Fibroblast of skin of left biceps (primary cell): ENCODE results near the gene C9orf40.

Source experiments
- DNase-seq, 2 experiments: peaks; one replicate each; pipeline ENCODE4 v3.0.0-alpha.2; 2013; ENCODE audit warnings: low read depth in 2 of 2

Gene C9orf40

GRCh38 chr9:74940600-74940999 lies 12.1 kb downstream of the C9orf40 start:
- no peak for DNase-seq

GRCh38 chr9:74935008-74935407 lies 17.7 kb downstream of the C9orf40 start:
- DNase-seq: no peak

- DNase-seq: no peak
Measured at GRCh38 chr9:74921737-74922136, 31.0 kb downstream of the C9orf40 start.

GRCh38 chr9:74920944-74921626 lies 31.6 kb downstream of the C9orf40 start:
- no peak for DNase-seq

GRCh38 chr9:74910036-74910435 lies 42.7 kb downstream of the C9orf40 start:
- no peak for DNase-seq

- no peak for DNase-seq
Measured at GRCh38 chr9:74908665-74909064, 44.0 kb downstream of the C9orf40 start.

- no peak for DNase-seq
Measured at GRCh38 chr9:74907085-74907484, 45.6 kb downstream of the C9orf40 start.

- DNase-seq: no peak
Measured at GRCh38 chr9:74901001-74901400, 51.7 kb downstream of the C9orf40 start.
